ENCODE measurements around the gene FBXO48.

- no peak for TF ChIP-seq CTCF (conservative IDR thresholded peaks at IDR 0.05; ENCODE audit: low read depth in 2 of 2)
- TF ChIP-seq REST (IDR thresholded peaks at IDR 0.05; ENCODE audit: unreplicated experiment): no peak
- no peak for TF ChIP-seq ZNF114 (CRISPR knock-in tag; IDR thresholded peaks at IDR 0.05)
- TF ChIP-seq EZH2 (IDR thresholded peaks at IDR 0.05; ENCODE audit: low read depth, unreplicated experiment): no peak
- no peak for TF ChIP-seq POLR2AphosphoS5 (IDR thresholded peaks at IDR 0.05; ENCODE audit: low read depth)
- no peak for TF ChIP-seq EZH2phosphoT487 (IDR thresholded peaks at IDR 0.05; ENCODE audit: unreplicated experiment)
- no peak for TF ChIP-seq ZNF331 (CRISPR knock-in tag; IDR thresholded peaks at IDR 0.05; ENCODE audit: low read depth)
- TF ChIP-seq CREB1 (CRISPR knock-in tag; IDR thresholded peaks at IDR 0.05; ENCODE audit: low read depth): no peak
Observed at GRCh38 chr2:68420254-68420910, 46.7 kb downstream of the FBXO48 start.
